CD14-positive monocyte (primary cell): Measurements from ENCODE around the gene VCP. TPM values are rescaled to one million over a fixed set of nuclear protein-coding genes. Genes with fewer than 3 reads are reported as not detected.

ENCODE experiments used
- DNase-seq, 3 donors: peaks; one replicate each; pipeline ENCODE4 v3.0.0-alpha.2; 2011 to 2022
- H2AFZ ChIP-seq: 2 replicates; pipeline ENCODE4 v1.6.0; 2012; ENCODE audit warnings: mild to moderate bottlenecking, low read depth, low read length, inconsistent platforms; ENCODE audit not compliant: insufficient read depth, poor library complexity, severe bottlenecking
- H3K27ac ChIP-seq, 2 donors: 1 replicate in 1 of 2; 2 replicates in 1 of 2; pipeline ENCODE4 v1.5.1; 2012 to 2013; ENCODE audit warnings: low read length in 2 of 2, control low read depth in 1 of 2, inconsistent platforms in 1 of 2, low read depth in 1 of 2, mild to moderate bottlenecking in 1 of 2
- H3K27me3 ChIP-seq, 2 donors: one replicate each; pipeline versions ENCODE4 v1.6.0 to v1.6.1; 2011 to 2013; ENCODE audit warnings: low read length in 2 of 2; ENCODE audit not compliant: control insufficient read depth in 2 of 2, insufficient read depth in 2 of 2
- H3K36me3 ChIP-seq, 2 donors: replicated peaks in 1 of 2; 1 replicate in 1 of 2; 2 replicates in 1 of 2; pipeline versions ENCODE4 v1.5.1 to v1.6.1; 2012 to 2013; ENCODE audit warnings: low read length in 2 of 2, control low read depth in 1 of 2, inconsistent platforms in 1 of 2, mild to moderate bottlenecking in 1 of 2; ENCODE audit not compliant: insufficient read depth in 2 of 2, control insufficient read depth in 1 of 2
- H3K4me1 ChIP-seq, 2 donors: 1 replicate in 1 of 2; 2 replicates in 1 of 2; pipeline versions ENCODE4 v1.5.1 to v1.6.1; 2012 to 2013; ENCODE audit warnings: low read length in 2 of 2, control low read depth in 1 of 2, inconsistent platforms in 1 of 2, mild to moderate bottlenecking in 1 of 2, moderate library complexity in 1 of 2; ENCODE audit not compliant: insufficient read depth in 2 of 2, control insufficient read depth in 1 of 2
- H3K4me2 ChIP-seq: replicated peaks from 2 replicates; pipeline ENCODE3; 2012; ENCODE audit warnings: low read length, moderate library complexity, mild to moderate bottlenecking; ENCODE audit not compliant: poor library complexity, severe bottlenecking; ENCODE audit errors: extremely low read depth
- H3K4me3 ChIP-seq, 3 experiments: fragments of 200-600 bp in 1 of 3; sonication (generic) in 1 of 3; replicated peaks in 1 of 3; 1 replicate in 2 of 3; 2 replicates in 1 of 3; pipeline ENCODE4 v1.5.1; 2011 to 2013; ENCODE audit warnings: low read length in 3 of 3, mild to moderate bottlenecking in 3 of 3, control low read depth in 2 of 3, low read depth in 2 of 3, inconsistent platforms in 1 of 3, moderate library complexity in 1 of 3
- H3K79me2 ChIP-seq: 2 replicates; pipeline ENCODE4 v1.6.0; 2012; ENCODE audit warnings: mild to moderate bottlenecking, control low read depth, inconsistent platforms, low read length, moderate library complexity; ENCODE audit not compliant: insufficient read depth
- H3K9ac ChIP-seq: 2 replicates; pipeline ENCODE4 v1.6.0; 2017; ENCODE audit warnings: low read length, mild to moderate bottlenecking; ENCODE audit not compliant: insufficient read depth, poor library complexity, severe bottlenecking
- H3K9me3 ChIP-seq, 2 donors: replicated peaks in 1 of 2; 1 replicate in 1 of 2; 2 replicates in 1 of 2; pipeline versions ENCODE4 v1.5.1 to v1.6.1; 2012 to 2013; ENCODE audit warnings: low read length in 2 of 2, control low read depth in 1 of 2; ENCODE audit not compliant: control insufficient read depth in 1 of 2, insufficient read depth in 1 of 2
- H4K20me1 ChIP-seq: 2 replicates; pipeline ENCODE4 v1.6.0; 2012; ENCODE audit warnings: mild to moderate bottlenecking, low read length, control low read depth, moderate library complexity; ENCODE audit not compliant: insufficient read depth
- H3K27ac Mint-ChIP-seq, 7 donors: one replicate each; pipeline ENCODE4 v1.8.0; 2020; ENCODE audit warnings: mild to moderate bottlenecking in 7 of 7, mixed read lengths in 7 of 7, moderate library complexity in 6 of 7, inconsistent platforms in 2 of 7
- H3K27me3 Mint-ChIP-seq, 3 donors: one replicate each; pipeline ENCODE4 v1.8.0; 2021 to 2022; ENCODE audit warnings: low read depth in 3 of 3, mild to moderate bottlenecking in 3 of 3, mixed read lengths in 3 of 3, moderate library complexity in 3 of 3, inconsistent platforms in 1 of 3
- H3K36me3 Mint-ChIP-seq, 2 donors: one replicate each; pipeline ENCODE4 v1.8.0; 2020; ENCODE audit warnings: mixed read lengths in 2 of 2, inconsistent platforms in 1 of 2, mild to moderate bottlenecking in 1 of 2
- H3K4me1 Mint-ChIP-seq: one replicate; pipeline ENCODE4 v1.8.0; 2020; ENCODE audit warnings: mild to moderate bottlenecking, mixed read lengths
- H3K4me3 Mint-ChIP-seq, 2 donors: one replicate each; pipeline ENCODE4 v1.8.0; 2020; ENCODE audit warnings: mild to moderate bottlenecking in 2 of 2, mixed read lengths in 2 of 2, moderate library complexity in 1 of 2
- H3K9me3 Mint-ChIP-seq, 7 donors: one replicate each; pipeline ENCODE4 v1.8.0; 2020 to 2022; ENCODE audit warnings: mixed read lengths in 7 of 7, mild to moderate bottlenecking in 6 of 7, moderate library complexity in 6 of 7, inconsistent platforms in 2 of 7
- WGBS: methylation state at CpG from one replicate; pipeline ENCODE4 v1.1.5; 2013; ENCODE audit warnings: missing lambda C conversion rate; ENCODE audit not compliant: insufficient coverage; 5-methylcytosine and 5-hydroxymethylcytosine counted together
- intact Hi-C, 2 donors: fragments of 100-400 bp; cut with micrococcal nuclease; formaldehyde crosslinking; loops; one replicate each; pipeline versions ENCODE4 v1.15.0 to v1.15.1; 2023
- polyA plus RNA-seq, 3 donors: library from polyadenylated mRNA; depleted of rRNA in 1 of 3; unstranded in 2 of 3; stranded (reverse) in 1 of 3; fragments of 300-500 nt in 2 of 3; fragments of >200 nt in 1 of 3; fragmentation: Illumina TruSeq in 2 of 3; gene quantifications; 1 replicate in 2 of 3; 2 replicates in 1 of 3; pipeline ENCODE4 v1.2.3, GENCODE V29; 2012 to 2021
- TF ChIP-seq, protein P1 (sequence below): fragments of 200-600 bp; IDR thresholded peaks from one replicate; pipeline ENCODE4 v1.8.0; 2022; ENCODE audit warnings: antibody characterized with exemption, mild to moderate bottlenecking

Gene VCP
- polyA plus RNA-seq, 3 donors = 100 to 180 (median 130) TPM

- H3K27ac Mint-ChIP-seq = peak overlapping the region in 3 of 7 donors; percentile 34 to 67 (median 48)
- Histone ChIP-seq H3K27me3 (no peaks in the 10 kb centered on the region), H4K20me1 (no peaks in the 10 kb centered on the region), H3K4me2 (no peak overlapping the region), H3K9ac (no peak overlapping the region), H3K36me3 (peaks cover 7 to 32% of the 10 kb centered on the region in 2 donors), H3K9me3 (no peaks in the 10 kb centered on the region), H3K27ac (no peak overlapping the region), H3K4me1 (no peaks in the 10 kb centered on the region), H3K4me3 (no peak overlapping the region), H3K79me2 (no peaks in the 10 kb centered on the region), H2AFZ (no peak overlapping the region)
- peaks cover 0 to 2% (median 0%) of the 10 kb centered on the region in 3 donors for H3K27me3 Mint-ChIP-seq
- 100% methylated on average over 3 of the region's 6 CpGs for WGBS
- no peaks in the 10 kb centered on the region for H3K9me3 Mint-ChIP-seq
- TF ChIP-seq, protein P1, sequence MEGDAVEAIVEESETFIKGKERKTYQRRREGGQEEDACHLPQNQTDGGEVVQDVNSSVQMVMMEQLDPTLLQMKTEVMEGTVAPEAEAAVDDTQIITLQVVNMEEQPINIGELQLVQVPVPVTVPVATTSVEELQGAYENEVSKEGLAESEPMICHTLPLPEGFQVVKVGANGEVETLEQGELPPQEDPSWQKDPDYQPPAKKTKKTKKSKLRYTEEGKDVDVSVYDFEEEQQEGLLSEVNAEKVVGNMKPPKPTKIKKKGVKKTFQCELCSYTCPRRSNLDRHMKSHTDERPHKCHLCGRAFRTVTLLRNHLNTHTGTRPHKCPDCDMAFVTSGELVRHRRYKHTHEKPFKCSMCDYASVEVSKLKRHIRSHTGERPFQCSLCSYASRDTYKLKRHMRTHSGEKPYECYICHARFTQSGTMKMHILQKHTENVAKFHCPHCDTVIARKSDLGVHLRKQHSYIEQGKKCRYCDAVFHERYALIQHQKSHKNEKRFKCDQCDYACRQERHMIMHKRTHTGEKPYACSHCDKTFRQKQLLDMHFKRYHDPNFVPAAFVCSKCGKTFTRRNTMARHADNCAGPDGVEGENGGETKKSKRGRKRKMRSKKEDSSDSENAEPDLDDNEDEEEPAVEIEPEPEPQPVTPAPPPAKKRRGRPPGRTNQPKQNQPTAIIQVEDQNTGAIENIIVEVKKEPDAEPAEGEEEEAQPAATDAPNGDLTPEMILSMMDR = no peak
- DNase-seq = no peak
- H3K4me3 Mint-ChIP-seq = no peak overlapping the region
- intact Hi-C loops = no loop called here
- H3K36me3 Mint-ChIP-seq = peaks cover 21 to 39% of the 10 kb centered on the region in 2 donors
- peaks cover 18% of the 10 kb centered on the region for H3K4me1 Mint-ChIP-seq
Measured at GRCh38 chr9:35042891-35043545, 29.4 kb downstream of the VCP start.

DNA sequence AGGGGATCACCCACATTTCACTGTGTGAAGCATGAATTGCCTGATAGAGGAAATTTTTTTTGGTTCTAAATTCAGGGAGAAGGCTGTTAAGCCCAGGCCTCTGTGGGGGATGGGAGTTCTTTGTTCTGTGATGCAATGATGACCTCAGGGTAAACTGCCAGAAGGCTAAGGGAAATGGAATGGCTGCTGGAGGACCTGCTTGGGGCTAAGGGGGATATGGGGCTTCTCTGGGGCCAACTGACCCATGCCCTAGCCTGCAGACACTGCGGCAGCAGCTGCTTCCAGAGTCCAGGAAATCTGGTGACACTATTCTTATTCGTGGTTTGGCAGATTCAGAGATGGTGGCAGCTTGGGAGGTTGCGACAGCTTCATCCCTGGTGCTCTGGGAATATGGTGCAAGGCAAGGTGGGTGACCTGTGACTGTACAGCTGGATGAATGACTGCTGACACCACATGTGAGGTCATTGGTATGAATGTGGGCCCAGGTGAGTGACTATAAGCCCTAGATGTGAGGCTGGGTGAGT is 30.3 kb downstream of the VCP start:
- TF ChIP-seq, protein P1 = no peak
- Histone ChIP-seq H3K4me2 (no peak overlapping the region), H4K20me1 (no peaks in the 10 kb centered on the region), H3K9me3 (no peaks in the 10 kb centered on the region), H3K27ac (no peak overlapping the region), H3K79me2 (no peaks in the 10 kb centered on the region), H3K9ac (no peak overlapping the region), H2AFZ (no peak overlapping the region), H3K36me3 (peaks cover 7 to 32% of the 10 kb centered on the region in 2 donors), H3K27me3 (no peaks in the 10 kb centered on the region), H3K4me3 (no peak overlapping the region), H3K4me1 (no peaks in the 10 kb centered on the region)
- peaks cover 18% of the 10 kb centered on the region for H3K4me1 Mint-ChIP-seq
- 21% methylated on average over 3 of the region's 3 CpGs for WGBS
- no peak overlapping the region for H3K4me3 Mint-ChIP-seq
- peaks cover 19 to 34% of the 10 kb centered on the region in 2 donors for H3K36me3 Mint-ChIP-seq
- H3K27me3 Mint-ChIP-seq = peaks cover 0 to 2% (median 0%) of the 10 kb centered on the region in 3 donors
- intact Hi-C loops = no loop called here
- H3K27ac Mint-ChIP-seq = peak overlapping the region in 2 of 7 donors; percentile 45 to 47
- peak in 1 of 3 donors; percentile 39 for DNase-seq
- no peaks in the 10 kb centered on the region for H3K9me3 Mint-ChIP-seq
